Fibroblast of the aortic adventitia (primary cell): ENCODE results near the gene AHCYL1. TPM values are rescaled to one million over a fixed set of nuclear protein-coding genes. Genes with fewer than 3 reads are reported as not detected.

Experiments used
- DNase-seq: peaks from one replicate; pipeline ENCODE4 v3.0.0-alpha.2; 2010; ENCODE audit warnings: low read depth
- H3K4me3 ChIP-seq: 2 replicates; pipeline ENCODE4 v1.5.1; 2011; ENCODE audit warnings: low read depth, mild to moderate bottlenecking, control low read depth, low read length, moderate library complexity
- total RNA-seq: library from RNA; depleted of rRNA; stranded (reverse); fragments of >200 nt; gene quantifications from 2 replicates; pipeline ENCODE4 v1.2.3, GENCODE V29; 2012; ENCODE audit warnings: low replicate concordance
- TF ChIP-seq, protein P1 (sequence below): IDR thresholded peaks from 2 replicates; pipeline ENCODE4 v1.5.1; 2011; ENCODE audit warnings: mild to moderate bottlenecking, low read length, control low read depth, inconsistent platforms; ENCODE audit not compliant: insufficient read depth

The AHCYL1 gene
- total RNA-seq, 1 donor = 48.5 TPM

DNA sequence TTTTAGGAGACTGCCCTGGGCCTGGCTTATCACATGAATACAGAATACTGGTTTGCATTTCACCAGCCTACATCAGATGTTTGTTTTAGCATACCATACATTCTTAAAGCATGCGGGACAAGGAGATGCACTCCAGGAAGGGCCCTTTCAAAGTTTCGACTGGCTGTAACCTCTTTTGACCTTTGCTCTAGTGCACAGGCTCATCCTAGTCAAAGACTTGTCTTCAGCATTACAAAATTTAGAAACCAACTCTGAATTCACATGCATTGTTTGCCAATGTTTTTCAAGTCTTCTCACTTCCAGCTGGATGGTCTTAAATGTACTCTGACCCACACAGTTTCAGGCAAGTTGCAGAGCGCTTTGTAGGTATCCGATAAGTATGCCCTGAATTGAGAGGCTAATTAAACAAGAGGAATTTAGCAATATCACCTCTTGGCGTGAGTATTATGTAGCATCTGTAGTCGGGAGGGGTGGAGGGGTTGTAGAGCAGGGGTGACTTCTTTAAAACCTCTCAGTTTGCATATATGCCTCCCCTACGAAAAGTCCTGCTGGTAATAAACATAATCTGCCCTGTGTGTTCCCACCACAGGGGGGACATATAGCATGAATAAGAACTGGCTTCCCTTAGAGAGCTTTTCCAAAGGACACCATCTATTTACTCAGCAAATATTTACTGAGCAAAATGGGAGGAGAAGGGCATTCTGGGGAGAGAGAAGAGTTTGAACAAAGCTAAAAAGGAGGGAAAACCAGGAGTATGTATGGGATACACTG lies 24.4 kb upstream of the AHCYL1 start:
- TF ChIP-seq, protein P1, sequence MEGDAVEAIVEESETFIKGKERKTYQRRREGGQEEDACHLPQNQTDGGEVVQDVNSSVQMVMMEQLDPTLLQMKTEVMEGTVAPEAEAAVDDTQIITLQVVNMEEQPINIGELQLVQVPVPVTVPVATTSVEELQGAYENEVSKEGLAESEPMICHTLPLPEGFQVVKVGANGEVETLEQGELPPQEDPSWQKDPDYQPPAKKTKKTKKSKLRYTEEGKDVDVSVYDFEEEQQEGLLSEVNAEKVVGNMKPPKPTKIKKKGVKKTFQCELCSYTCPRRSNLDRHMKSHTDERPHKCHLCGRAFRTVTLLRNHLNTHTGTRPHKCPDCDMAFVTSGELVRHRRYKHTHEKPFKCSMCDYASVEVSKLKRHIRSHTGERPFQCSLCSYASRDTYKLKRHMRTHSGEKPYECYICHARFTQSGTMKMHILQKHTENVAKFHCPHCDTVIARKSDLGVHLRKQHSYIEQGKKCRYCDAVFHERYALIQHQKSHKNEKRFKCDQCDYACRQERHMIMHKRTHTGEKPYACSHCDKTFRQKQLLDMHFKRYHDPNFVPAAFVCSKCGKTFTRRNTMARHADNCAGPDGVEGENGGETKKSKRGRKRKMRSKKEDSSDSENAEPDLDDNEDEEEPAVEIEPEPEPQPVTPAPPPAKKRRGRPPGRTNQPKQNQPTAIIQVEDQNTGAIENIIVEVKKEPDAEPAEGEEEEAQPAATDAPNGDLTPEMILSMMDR = peak; percentile 18
- peak; percentile 84 for DNase-seq
- H3K4me3 ChIP-seq = no peak overlapping the region

DNA sequence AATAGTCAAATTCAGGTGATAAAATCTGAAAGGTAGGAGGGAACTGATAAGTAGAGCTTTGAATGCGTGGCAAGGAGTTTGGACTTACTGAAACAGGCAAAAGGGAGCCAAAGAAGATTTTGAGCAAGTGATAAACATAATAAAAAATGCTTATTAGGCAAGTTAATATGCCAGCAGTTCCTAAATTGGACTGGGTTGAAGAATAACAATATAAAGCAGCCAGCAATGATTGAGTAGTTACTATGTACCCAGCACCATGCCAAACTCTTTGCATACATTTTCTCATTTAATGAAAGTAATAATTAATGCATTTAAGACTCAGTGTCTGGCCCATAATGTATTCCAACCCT lies 23.8 kb upstream of the AHCYL1 start:
- DNase-seq = no peak
- TF ChIP-seq, protein P1 = no peak
- no peak overlapping the region for H3K4me3 ChIP-seq

DNA sequence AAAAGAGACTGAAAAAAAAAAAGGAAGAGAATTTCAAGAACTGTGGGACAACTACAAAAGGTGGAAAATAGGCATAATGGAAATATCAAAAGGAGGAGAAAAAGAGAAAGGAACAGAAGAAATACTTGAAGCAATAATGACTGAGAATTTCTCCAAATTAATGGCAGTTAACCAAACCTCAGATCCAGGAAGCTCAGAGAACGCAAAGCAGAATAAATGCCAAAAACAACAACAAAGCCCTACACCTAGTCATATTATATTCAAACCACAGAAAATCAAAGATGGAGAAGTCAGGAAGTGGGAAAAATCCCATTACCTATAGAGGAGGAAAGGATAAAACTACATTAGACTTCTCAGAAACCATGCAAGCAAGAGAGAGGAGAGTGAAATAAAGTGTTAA lies 20.7 kb upstream of the AHCYL1 start:
- peak; percentile 57 for DNase-seq
- H3K4me3 ChIP-seq = no peak overlapping the region
- TF ChIP-seq, protein P1 = no peak

DNA sequence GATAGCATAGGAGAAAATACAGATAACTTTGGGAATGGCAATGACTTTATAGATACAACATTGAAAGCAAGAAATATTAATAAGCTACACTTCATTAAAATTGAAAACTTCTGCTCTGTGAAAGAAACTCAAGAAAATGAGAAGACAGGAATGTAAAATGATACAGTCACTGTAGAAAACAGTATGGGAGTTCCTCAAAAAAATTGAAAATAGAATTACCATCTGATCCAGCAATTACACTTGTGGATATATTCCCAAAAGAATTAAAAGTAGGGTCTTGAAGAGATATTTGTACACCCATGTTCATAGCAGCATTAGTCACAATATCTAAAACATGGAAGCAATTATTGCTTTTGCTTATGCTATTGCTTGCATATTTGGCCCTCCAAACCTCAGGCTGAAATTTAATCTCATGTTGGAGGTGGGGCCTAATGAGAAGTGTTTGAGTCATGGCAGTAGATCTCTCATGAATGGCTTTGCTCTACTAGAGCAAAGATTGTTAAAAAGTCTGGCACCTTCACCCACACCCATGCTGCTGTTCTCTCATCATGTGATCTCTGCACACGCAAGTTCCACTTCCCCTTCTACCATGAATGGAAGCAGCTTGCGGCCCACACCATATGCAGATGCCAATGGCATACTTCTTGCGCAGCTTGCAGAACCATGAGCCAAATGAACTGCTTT lies 15.3 kb upstream of the AHCYL1 start:
- no peak overlapping the region for H3K4me3 ChIP-seq
- peak; percentile 78 for DNase-seq
- TF ChIP-seq, protein P1 = no peak

DNA sequence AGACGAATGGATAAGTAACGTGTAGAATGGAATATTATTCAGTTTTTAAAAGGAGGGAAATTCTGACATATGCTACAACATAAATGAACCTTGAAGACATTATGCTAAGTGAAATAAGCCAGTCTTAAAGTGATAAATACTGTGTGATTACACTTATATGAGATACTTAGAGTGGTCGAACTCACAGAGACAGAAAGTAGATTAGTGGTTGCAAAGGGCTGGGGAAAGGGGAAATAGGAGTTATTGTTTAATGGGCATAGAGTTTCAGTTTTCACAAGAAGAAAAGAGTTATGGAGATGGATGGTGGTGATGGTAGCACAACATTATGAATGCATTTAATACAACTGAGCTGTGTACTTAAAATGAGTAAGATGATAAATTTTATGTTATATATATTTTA lies 14.7 kb upstream of the AHCYL1 start:
- H3K4me3 ChIP-seq = no peak overlapping the region
- DNase-seq = no peak
- TF ChIP-seq, protein P1 = no peak

DNA sequence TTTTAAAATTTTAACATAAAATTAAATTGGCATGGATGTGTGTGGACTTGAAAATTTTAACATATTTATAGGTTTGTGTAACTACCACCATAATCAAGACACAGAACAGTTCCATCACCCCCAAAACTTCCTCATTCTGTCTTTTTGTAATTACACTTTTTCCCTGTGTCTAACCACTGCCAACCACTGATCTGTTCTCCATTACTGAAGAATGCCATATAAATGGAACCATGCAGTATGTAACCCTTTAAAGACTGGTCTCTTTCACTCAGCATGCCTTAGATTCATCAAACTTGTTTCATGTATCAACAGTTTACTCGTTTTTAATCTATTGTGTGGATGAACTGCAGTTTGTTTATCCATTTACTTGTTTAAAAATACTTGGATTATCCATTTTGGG lies 13.0 kb upstream of the AHCYL1 start:
- TF ChIP-seq, protein P1 = no peak
- H3K4me3 ChIP-seq = no peak overlapping the region
- no peak for DNase-seq
